Measurements from ENCODE around the gene MRPL49. TPM values are rescaled to one million over a fixed set of nuclear protein-coding genes. Genes with fewer than 3 reads are reported as not detected.

Gene MRPL49
- total and polyA plus RNA-seq, 2 donors (not counting 1 experiment from before 2014, with no cell fraction given), result 39.6 to 48.5 TPM

- Histone ChIP-seq H3K4me1 (ENCODE audit: control insufficient read depth in 2 of 2, insufficient read depth in 2 of 2, low read length in 2 of 2) (peaks cover 1 to 3% of the 10 kb centered on the region in 2 donors), H2AFZ (ENCODE audit: insufficient read depth, low read depth, low read length, poor library complexity, severe bottlenecking) (no peak overlapping the region), H4K20me1 (ENCODE audit: control insufficient read depth, insufficient read depth, low read length, poor library complexity, severe bottlenecking) (no peaks in the 10 kb centered on the region), H3K9ac (ENCODE audit: low read length) (no peak overlapping the region), H3K27ac (ENCODE audit: low read length in 2 of 2) (no peak overlapping the region), H3K27me3 (replicated peaks in 1 of 4; ENCODE audit: control extremely low read depth in 1 of 4, control insufficient read depth in 3 of 4, insufficient read depth in 4 of 4, low read length in 3 of 4) (no peaks in the 10 kb centered on the region), H3K79me2 (ENCODE audit: control insufficient read depth, insufficient read depth, low read length) (peaks cover 8% of the 10 kb centered on the region), H3K9me3 (ENCODE audit: control extremely low read depth in 1 of 3, control insufficient read depth in 2 of 3, insufficient read depth in 1 of 3, low read length in 2 of 3) (peaks cover 0 to 1% (median 0%) of the 10 kb centered on the region in 3 donors), H3K4me2 (replicated peaks; ENCODE audit: low read depth, low read length, poor library complexity, severe bottlenecking) (no peak overlapping the region), H3K36me3 (replicated peaks in 1 of 2; ENCODE audit: control extremely low read depth in 1 of 2, control insufficient read depth in 1 of 2, extremely low read depth in 1 of 2, insufficient read depth in 2 of 2, low read length in 1 of 2) (peaks cover 0 to 41% of the 10 kb centered on the region in 2 experiments), H3K4me3 (ENCODE audit: control extremely low read depth in 1 of 5, extremely low read depth in 1 of 5, insufficient read depth in 1 of 5, low read depth in 2 of 5, low read length in 4 of 5) (no peak overlapping the region)
- POLR2A ChIA-PET, result interaction anchor here (0.6 kb wide), 1 partner anchor 311 kb away, joined by 4 read pairs; no protein-coding TSS in a partner anchor
- no peak for DNase-seq
- ATAC-seq (ENCODE audit: low read depth), result no peak
- intact Hi-C loops (cut with micrococcal nuclease), result no loop called here
- Mint-ChIP-seq H3K27me3 (no peaks in the 10 kb centered on the region), H3K9me3 (ENCODE audit: insufficient read depth) (no peaks in the 10 kb centered on the region), H3K4me1 (peaks cover 4% of the 10 kb centered on the region), H3K4me3 (no peak overlapping the region), H3K27ac (no peak overlapping the region)
- 97% methylated on average over 4 of the region's 4 CpGs for WGBS (ENCODE audit: insufficient coverage)
- no peak for TF ChIP-seq EZH2 (IDR thresholded peaks at IDR 0.05; ENCODE audit: borderline replicate concordance, insufficient read depth, low read depth, low read length, poor library complexity, severe bottlenecking)
- TF ChIP-seq, protein P1, sequence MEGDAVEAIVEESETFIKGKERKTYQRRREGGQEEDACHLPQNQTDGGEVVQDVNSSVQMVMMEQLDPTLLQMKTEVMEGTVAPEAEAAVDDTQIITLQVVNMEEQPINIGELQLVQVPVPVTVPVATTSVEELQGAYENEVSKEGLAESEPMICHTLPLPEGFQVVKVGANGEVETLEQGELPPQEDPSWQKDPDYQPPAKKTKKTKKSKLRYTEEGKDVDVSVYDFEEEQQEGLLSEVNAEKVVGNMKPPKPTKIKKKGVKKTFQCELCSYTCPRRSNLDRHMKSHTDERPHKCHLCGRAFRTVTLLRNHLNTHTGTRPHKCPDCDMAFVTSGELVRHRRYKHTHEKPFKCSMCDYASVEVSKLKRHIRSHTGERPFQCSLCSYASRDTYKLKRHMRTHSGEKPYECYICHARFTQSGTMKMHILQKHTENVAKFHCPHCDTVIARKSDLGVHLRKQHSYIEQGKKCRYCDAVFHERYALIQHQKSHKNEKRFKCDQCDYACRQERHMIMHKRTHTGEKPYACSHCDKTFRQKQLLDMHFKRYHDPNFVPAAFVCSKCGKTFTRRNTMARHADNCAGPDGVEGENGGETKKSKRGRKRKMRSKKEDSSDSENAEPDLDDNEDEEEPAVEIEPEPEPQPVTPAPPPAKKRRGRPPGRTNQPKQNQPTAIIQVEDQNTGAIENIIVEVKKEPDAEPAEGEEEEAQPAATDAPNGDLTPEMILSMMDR (IDR thresholded peaks at IDR 0.05), result no peak
- CTCF ChIA-PET, result interaction anchor here (0.7 to 1.7 kb wide), 3 partner anchors 12 to 588 kb away, joined by 3 to 5 read pairs (median 4); partner anchors contain the start of gene TM7SF2
Measured at GRCh38 chr11:65090628-65091027, 31.5 kb upstream of the MRPL49 start.

GRCh38 chr11:65095427-65095826 is 26.7 kb upstream of the MRPL49 start:
- CTCF ChIA-PET, result interaction anchor here (0.9 to 10.2 kb wide), 4 partner anchors 15 to 249 kb away, joined by 3 to 96 read pairs (median 6); partner anchors contain the start of genes ARL2, FAU, MRPL49 and TM7SF2
- no peaks in the 10 kb centered on the region for H3K9me3 Mint-ChIP-seq (ENCODE audit: insufficient read depth)
- peak overlapping the region; percentile 96 for H3K4me3 Mint-ChIP-seq
- 93% methylated on average over 22 of the region's 22 CpGs for WGBS (ENCODE audit: insufficient coverage)
- peaks cover 28% of the 10 kb centered on the region for H3K79me2 ChIP-seq (ENCODE audit: control insufficient read depth, insufficient read depth, low read length)
- no peaks in the 10 kb centered on the region for H3K27me3 Mint-ChIP-seq
- peak overlapping the region; percentile 90 for H3K9ac ChIP-seq (ENCODE audit: low read length)
- H3K9me3 ChIP-seq (ENCODE audit: control extremely low read depth in 1 of 3, control insufficient read depth in 2 of 3, insufficient read depth in 1 of 3, low read length in 2 of 3), result peaks cover 0 to 6% (median 0%) of the 10 kb centered on the region in 3 donors
- H3K36me3 ChIP-seq (replicated peaks in 1 of 2; ENCODE audit: control extremely low read depth in 1 of 2, control insufficient read depth in 1 of 2, extremely low read depth in 1 of 2, insufficient read depth in 2 of 2, low read length in 1 of 2), result peaks cover 0 to 15% of the 10 kb centered on the region in 2 experiments
- no peaks in the 10 kb centered on the region for H3K27me3 ChIP-seq (replicated peaks in 1 of 4; ENCODE audit: control extremely low read depth in 1 of 4, control insufficient read depth in 3 of 4, insufficient read depth in 4 of 4, low read length in 3 of 4)
- intact Hi-C loops (cut with micrococcal nuclease), result no loop called here
- H3K4me3 ChIP-seq (ENCODE audit: control extremely low read depth in 1 of 5, extremely low read depth in 1 of 5, insufficient read depth in 1 of 5, low read depth in 2 of 5, low read length in 4 of 5), result peak overlapping the region in 2 of 5 experiments; percentile 73 to 90
- peak overlapping the region in 1 of 2 donors; percentile 81 for H3K27ac ChIP-seq (ENCODE audit: low read length in 2 of 2)
- DNase-seq (no peak), ATAC-seq (ENCODE audit: low read depth) (no peak)
- peak overlapping the region; percentile 92 for H3K4me2 ChIP-seq (replicated peaks; ENCODE audit: low read depth, low read length, poor library complexity, severe bottlenecking)
- TF ChIP-seq EZH2 (IDR thresholded peaks at IDR 0.05; ENCODE audit: borderline replicate concordance, insufficient read depth, low read depth, low read length, poor library complexity, severe bottlenecking), result no peak
- TF ChIP-seq, protein P1 (IDR thresholded peaks at IDR 0.05), result no peak
- H3K4me1 ChIP-seq (ENCODE audit: control insufficient read depth in 2 of 2, insufficient read depth in 2 of 2, low read length in 2 of 2), result peaks cover 10 to 16% of the 10 kb centered on the region in 2 donors
- H2AFZ ChIP-seq (ENCODE audit: insufficient read depth, low read depth, low read length, poor library complexity, severe bottlenecking), result peak overlapping the region; percentile 88
- H3K4me1 Mint-ChIP-seq, result peaks cover 24% of the 10 kb centered on the region
- POLR2A ChIA-PET, result interaction anchor here (1.7 to 4.0 kb wide), 2 partner anchors 15 to 86 kb away, joined by 7 to 26 read pairs; partner anchors contain the start of genes CAPN1 and TM7SF2
- peak overlapping the region; percentile 97 for H3K27ac Mint-ChIP-seq
- peaks cover 18% of the 10 kb centered on the region for H4K20me1 ChIP-seq (ENCODE audit: control insufficient read depth, insufficient read depth, low read length, poor library complexity, severe bottlenecking)

Data from B cell (primary cell).